GM23338 (cell line): ENCODE results near the gene ICAM1. TPM values are rescaled to one million over a fixed set of nuclear protein-coding genes. Genes with fewer than 3 reads are reported as not detected.
A peak's percentile ranks its signal among the peaks of the same experiment; 100 is the strongest.

Experiments
- ATAC-seq: fragments of 200-7000 bp; cut with Tn5 transposase; 3 replicates; pipeline ENCODE4 v1.9.1; 2020
- DNase-seq: peaks from one replicate; pipeline ENCODE4 v3.0.0-alpha.2; 2015; ENCODE audit warnings: low spot score
- H2AFZ ChIP-seq: fragments of 200-600 bp; sonication (generic); 2 replicates; pipeline ENCODE4 v1.8.0; 2016; ENCODE audit warnings: antibody characterized with exemption, mild to moderate bottlenecking, moderate library complexity
- H3F3A ChIP-seq: fragments of 200-600 bp; sonication (generic); replicated peaks from 2 replicates; pipeline ENCODE4 v1.8.0; 2017; ENCODE audit warnings: antibody characterized with exemption, mixed run types, low read depth
- H3K27ac ChIP-seq: fragments of 200-600 bp; sonication (generic); 2 replicates; pipeline ENCODE4 v1.6.1; 2016; ENCODE audit warnings: low read depth
- H3K27me3 ChIP-seq: fragments of 200-600 bp; sonication (generic); 2 replicates; pipeline ENCODE4 v1.8.0; 2016; ENCODE audit warnings: mild to moderate bottlenecking, mixed run types, moderate library complexity; ENCODE audit not compliant: insufficient read depth
- H3K36me3 ChIP-seq: fragments of 200-600 bp; sonication (generic); 2 replicates; pipeline ENCODE4 v1.8.0; 2016; ENCODE audit warnings: mild to moderate bottlenecking; ENCODE audit not compliant: insufficient read depth
- H3K4me1 ChIP-seq: fragments of 200-600 bp; sonication (generic); 2 replicates; pipeline ENCODE4 v1.8.0; 2016; ENCODE audit warnings: mild to moderate bottlenecking, moderate library complexity; ENCODE audit not compliant: insufficient read depth
- H3K4me2 ChIP-seq: fragments of 200-600 bp; sonication (generic); 2 replicates; pipeline ENCODE4 v1.7.1; 2017; ENCODE audit warnings: mixed run types
- H3K4me3 ChIP-seq: fragments of 200-600 bp; sonication (generic); 2 replicates; pipeline ENCODE4 v1.6.1; 2016; ENCODE audit warnings: mixed run types
- H3K79me2 ChIP-seq: fragments of 200-600 bp; sonication (generic); replicated peaks from 2 replicates; pipeline ENCODE4 v1.8.0; 2017; ENCODE audit warnings: mild to moderate bottlenecking; ENCODE audit not compliant: insufficient read depth
- H3K9me2 ChIP-seq: fragments of 200-600 bp; sonication (generic); 2 replicates; pipeline ENCODE4 v1.8.0; 2017; ENCODE audit not compliant: insufficient read depth
- H4K20me1 ChIP-seq: fragments of 200-600 bp; sonication (generic); replicated peaks from 2 replicates; pipeline ENCODE4 v1.8.0; 2017; ENCODE audit warnings: mild to moderate bottlenecking; ENCODE audit not compliant: insufficient read depth
- H3K27ac Mint-ChIP-seq: 2 replicates; pipeline ENCODE4 v1.8.0; 2020; ENCODE audit warnings: inconsistent platforms, mild to moderate bottlenecking, moderate library complexity, mixed read lengths
- H3K27me3 Mint-ChIP-seq: 3 replicates; pipeline ENCODE4 v1.8.0; 2022; ENCODE audit warnings: low read depth, mild to moderate bottlenecking, moderate library complexity, mixed read lengths, inconsistent platforms; ENCODE audit not compliant: insufficient read depth, poor library complexity
- H3K36me3 Mint-ChIP-seq: 3 replicates; pipeline ENCODE4 v1.8.0; 2021; ENCODE audit warnings: low read depth, mild to moderate bottlenecking, inconsistent platforms, moderate library complexity, mixed read lengths
- H3K4me1 Mint-ChIP-seq: 3 replicates; pipeline ENCODE4 v1.8.0; 2020; ENCODE audit warnings: mild to moderate bottlenecking, inconsistent platforms, mixed read lengths
- H3K4me3 Mint-ChIP-seq: 3 replicates; pipeline ENCODE4 v1.8.0; 2021; ENCODE audit warnings: moderate library complexity, mild to moderate bottlenecking, inconsistent platforms, mixed read lengths
- H3K9me3 Mint-ChIP-seq: 3 replicates; pipeline ENCODE4 v1.8.0; 2020; ENCODE audit warnings: moderate library complexity, mild to moderate bottlenecking, inconsistent platforms, mixed read lengths
- CREB1 ChIP-seq: fragments of 250-450 bp; sonication (Bioruptor Pico); IDR thresholded peaks from 2 replicates; pipeline ENCODE4 v1.5.0; 2020; ENCODE audit warnings: low read depth, mild to moderate bottlenecking, moderate library complexity
- EZH2phosphoT487 ChIP-seq: fragments of 200-600 bp; sonication (generic); IDR thresholded peaks from one replicate; pipeline ENCODE4 v1.8.1; 2018; ENCODE audit warnings: antibody characterized with exemption; ENCODE audit not compliant: unreplicated experiment
- POLR2AphosphoS5 ChIP-seq: IDR thresholded peaks from 2 replicates; pipeline ENCODE4 v1.6.1; 2016; ENCODE audit warnings: antibody characterized with exemption, low read depth
- STAT1 ChIP-seq: IDR thresholded peaks from one replicate; pipeline ENCODE4 v1.6.1; 2016; ENCODE audit warnings: antibody characterized with exemption; ENCODE audit not compliant: unreplicated experiment
- ZNF114 ChIP-seq: fragments of 250-450 bp; sonication (Bioruptor Pico); IDR thresholded peaks from 2 replicates; pipeline ENCODE4 v1.5.0; 2020; ENCODE audit warnings: mild to moderate bottlenecking, moderate library complexity
- polyA plus RNA-seq: library from polyadenylated mRNA; unstranded; fragments of >200 nt; fragmentation: Nextera tagmentation; extraction: Ambion mirVana; gene quantifications from 2 replicates; pipeline ENCODE4 v1.2.1, GENCODE V29; 2016
- total RNA-seq: library from RNA; depleted of rRNA; stranded (reverse); fragments of >200 nt; shearing (Covaris generic); gene quantifications from 2 replicates; pipeline ENCODE4 v1.2.3, GENCODE V29; 2014
- TF ChIP-seq, protein P1 (sequence below), 2 experiments: fragments of 200-600 bp in 1 of 2; sonication (generic) in 1 of 2; conservative IDR thresholded peaks; 2 replicates each; pipeline versions ENCODE4 v1.5.1 to v1.6.1; 2016 to 2017; ENCODE audit warnings: antibody characterized with exemption in 2 of 2, low read depth in 2 of 2, mild to moderate bottlenecking in 2 of 2, moderate library complexity in 1 of 2
- TF ChIP-seq, protein P2 (sequence below): IDR thresholded peaks from one replicate; pipeline ENCODE4 v1.6.1; 2018; ENCODE audit warnings: antibody characterized with exemption; ENCODE audit not compliant: unreplicated experiment
- TF ChIP-seq, protein P3 (sequence below): IDR thresholded peaks from 2 replicates; pipeline ENCODE4 v1.6.1; 2016; ENCODE audit warnings: antibody characterized with exemption

ICAM1 gene
- total and polyA plus RNA-seq, 2 experiments from 2014 or later = 1.6 to 3.5 TPM

DNA sequence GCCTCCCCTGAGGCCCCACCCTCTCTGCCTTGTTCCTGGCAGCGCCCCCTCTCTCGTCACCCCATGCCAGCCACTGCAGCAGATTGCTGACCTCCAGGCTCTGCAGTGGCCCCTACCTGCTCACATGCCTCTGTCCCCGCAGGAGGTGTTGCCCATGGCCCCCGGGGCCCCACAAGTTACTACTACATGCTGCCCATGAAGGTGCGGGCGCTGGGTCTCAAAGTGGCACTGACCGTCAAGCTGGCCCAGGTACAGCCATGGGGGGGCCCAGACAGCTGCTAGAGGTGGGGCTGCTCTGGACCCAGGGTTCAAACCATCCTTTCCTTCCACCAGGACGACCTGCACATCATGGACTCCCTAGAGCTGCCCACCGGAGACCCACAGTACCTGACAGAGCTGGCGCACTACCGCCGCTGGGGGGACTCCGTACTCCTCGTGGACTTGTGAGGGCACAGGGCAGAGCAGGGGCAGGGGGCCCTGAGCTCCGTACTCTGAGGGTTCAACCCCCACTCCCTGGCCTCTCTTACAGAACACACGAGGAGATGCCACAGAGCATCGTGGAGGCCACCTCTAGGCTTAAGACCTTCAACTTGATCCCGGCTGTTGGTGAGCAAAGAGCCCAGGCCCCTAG lies 12.7 kb upstream of the ICAM1 start:
- no peak overlapping the region for H3K4me3 Mint-ChIP-seq
- Histone ChIP-seq H2AFZ (no peak overlapping the region), H4K20me1 (peaks cover 6% of the 10 kb centered on the region; the same call in 1 of the 2 replicates), H3K27ac (no peak overlapping the region), H3K79me2 (peaks cover 3% of the 10 kb centered on the region; the same call in 1 of the 2 replicates), H3K4me1 (no peaks in the 10 kb centered on the region), H3K36me3 (peaks cover 10% of the 10 kb centered on the region), H3K27me3 (no peaks in the 10 kb centered on the region), H3K9me2 (no peaks in the 10 kb centered on the region), H3F3A (peaks cover 3% of the 10 kb centered on the region), H3K4me3 (no peak overlapping the region), H3K4me2 (no peak overlapping the region)
- H3K9me3 Mint-ChIP-seq = no peaks in the 10 kb centered on the region; the same call in 2 of the 3 replicates
- no peak overlapping the region for H3K27ac Mint-ChIP-seq
- no peak for ATAC-seq
- H3K27me3 Mint-ChIP-seq = peaks cover 5% of the 10 kb centered on the region
- DNase-seq = no peak
- no peaks in the 10 kb centered on the region for H3K4me1 Mint-ChIP-seq
- TF ChIP-seq POLR2AphosphoS5 (no peak), CREB1 (no peak), STAT1 (no peak), EZH2phosphoT487 (no peak)
- peaks cover 48% of the 10 kb centered on the region for H3K36me3 Mint-ChIP-seq

DNA sequence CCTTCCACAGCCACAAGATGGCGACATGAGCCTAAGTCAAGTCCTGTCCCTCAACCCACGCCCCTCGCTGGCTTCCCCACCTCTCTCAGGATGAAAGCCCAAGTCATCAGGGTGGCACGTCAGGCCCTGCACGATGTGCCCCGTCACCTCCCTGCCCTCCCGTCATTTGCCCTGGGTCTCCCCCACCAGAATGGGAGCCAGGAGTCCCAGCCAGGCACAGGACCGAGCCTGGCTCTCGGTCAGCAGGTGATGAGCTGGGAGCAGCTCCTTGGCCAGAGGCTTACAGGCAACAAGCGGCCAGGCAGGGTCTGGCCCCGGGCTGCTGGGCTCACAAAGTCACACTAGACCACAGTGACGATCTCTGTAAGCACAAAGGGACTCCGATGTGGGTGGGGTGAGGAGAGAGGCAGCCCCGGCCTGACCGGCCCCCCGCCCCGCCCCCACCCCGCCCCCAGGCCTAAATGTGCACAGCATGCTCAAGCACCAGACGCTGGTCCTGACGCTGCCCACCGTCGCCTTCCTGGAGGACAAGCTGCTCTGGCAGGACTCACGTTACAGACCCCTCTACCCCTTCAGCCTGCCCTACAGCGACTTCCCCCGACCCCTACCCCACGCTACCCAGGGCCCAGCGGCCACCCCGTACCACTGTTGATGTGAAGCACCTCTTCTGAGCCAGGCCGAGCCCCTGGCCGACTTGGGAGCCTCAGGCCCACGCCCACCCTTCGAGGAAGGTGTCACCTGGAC lies 11.6 kb upstream of the ICAM1 start:
- Histone ChIP-seq H3K4me1 (no peaks in the 10 kb centered on the region), H2AFZ (no peak overlapping the region), H4K20me1 (peaks cover 1% of the 10 kb centered on the region; the same call in 1 of the 2 replicates), H3K4me3 (no peak overlapping the region), H3F3A (peaks cover 3% of the 10 kb centered on the region), H3K36me3 (peaks cover 10% of the 10 kb centered on the region), H3K27me3 (no peaks in the 10 kb centered on the region), H3K9me2 (no peaks in the 10 kb centered on the region), H3K4me2 (no peak overlapping the region), H3K79me2 (no peaks in the 10 kb centered on the region), H3K27ac (no peak overlapping the region)
- peak; percentile 92 for ATAC-seq
- H3K36me3 Mint-ChIP-seq = peaks cover 40% of the 10 kb centered on the region
- no peak overlapping the region for H3K4me3 Mint-ChIP-seq
- no peak for TF ChIP-seq EZH2phosphoT487
- TF ChIP-seq, protein P1, sequence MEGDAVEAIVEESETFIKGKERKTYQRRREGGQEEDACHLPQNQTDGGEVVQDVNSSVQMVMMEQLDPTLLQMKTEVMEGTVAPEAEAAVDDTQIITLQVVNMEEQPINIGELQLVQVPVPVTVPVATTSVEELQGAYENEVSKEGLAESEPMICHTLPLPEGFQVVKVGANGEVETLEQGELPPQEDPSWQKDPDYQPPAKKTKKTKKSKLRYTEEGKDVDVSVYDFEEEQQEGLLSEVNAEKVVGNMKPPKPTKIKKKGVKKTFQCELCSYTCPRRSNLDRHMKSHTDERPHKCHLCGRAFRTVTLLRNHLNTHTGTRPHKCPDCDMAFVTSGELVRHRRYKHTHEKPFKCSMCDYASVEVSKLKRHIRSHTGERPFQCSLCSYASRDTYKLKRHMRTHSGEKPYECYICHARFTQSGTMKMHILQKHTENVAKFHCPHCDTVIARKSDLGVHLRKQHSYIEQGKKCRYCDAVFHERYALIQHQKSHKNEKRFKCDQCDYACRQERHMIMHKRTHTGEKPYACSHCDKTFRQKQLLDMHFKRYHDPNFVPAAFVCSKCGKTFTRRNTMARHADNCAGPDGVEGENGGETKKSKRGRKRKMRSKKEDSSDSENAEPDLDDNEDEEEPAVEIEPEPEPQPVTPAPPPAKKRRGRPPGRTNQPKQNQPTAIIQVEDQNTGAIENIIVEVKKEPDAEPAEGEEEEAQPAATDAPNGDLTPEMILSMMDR (conservative IDR thresholded peaks at IDR 0.05; ENCODE audit: low read depth in 2 of 2) = peak; percentile 72 to 87
- H3K27ac Mint-ChIP-seq = no peak overlapping the region
- no peaks in the 10 kb centered on the region for H3K4me1 Mint-ChIP-seq
- DNase-seq = peak; percentile 98
- H3K9me3 Mint-ChIP-seq = no peaks in the 10 kb centered on the region
- H3K27me3 Mint-ChIP-seq = peaks cover 6% of the 10 kb centered on the region

DNA sequence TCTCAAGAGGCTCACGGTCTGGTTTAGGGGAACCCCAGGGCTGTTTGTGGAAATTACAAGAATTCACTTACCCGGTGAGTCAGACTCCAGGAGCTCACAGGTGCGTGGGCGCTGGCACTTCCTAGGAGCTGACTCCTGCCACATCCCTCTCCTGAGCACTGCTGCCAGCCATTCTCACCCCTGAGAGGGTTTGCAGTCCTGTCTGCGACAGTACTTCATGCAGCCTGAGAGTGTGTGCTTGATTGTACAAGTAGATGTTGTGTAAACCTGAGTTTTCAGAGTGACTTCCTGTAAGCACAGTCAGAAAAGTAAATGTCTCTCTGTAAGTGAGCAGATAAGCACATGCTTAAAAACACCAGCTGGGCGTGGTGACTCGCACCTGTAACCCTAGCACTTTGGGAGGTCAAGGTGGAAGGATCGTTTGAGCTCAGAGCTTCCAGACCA lies 10.8 kb upstream of the ICAM1 start:
- no peaks in the 10 kb centered on the region for H3K79me2 ChIP-seq
- H3K4me3 Mint-ChIP-seq = no peak overlapping the region
- DNase-seq (no peak), ATAC-seq (no peak)
- H3K4me1 ChIP-seq = no peaks in the 10 kb centered on the region
- H3K27ac ChIP-seq = no peak overlapping the region
- H3K4me2 ChIP-seq = no peak overlapping the region
- no peaks in the 10 kb centered on the region; the same call in 1 of the 2 replicates for H4K20me1 ChIP-seq
- H3F3A ChIP-seq = peaks cover 3% of the 10 kb centered on the region
- H3K36me3 ChIP-seq = peaks cover 6% of the 10 kb centered on the region
- no peak overlapping the region for H3K4me3 ChIP-seq
- no peak overlapping the region for H3K27ac Mint-ChIP-seq
- no peaks in the 10 kb centered on the region for H3K27me3 ChIP-seq
- H3K4me1 Mint-ChIP-seq = no peaks in the 10 kb centered on the region
- no peak overlapping the region for H2AFZ ChIP-seq
- H3K27me3 Mint-ChIP-seq = peaks cover 5% of the 10 kb centered on the region
- H3K36me3 Mint-ChIP-seq = peaks cover 33% of the 10 kb centered on the region
- H3K9me2 ChIP-seq = no peaks in the 10 kb centered on the region
- H3K9me3 Mint-ChIP-seq = no peaks in the 10 kb centered on the region
- TF ChIP-seq EZH2phosphoT487 (no peak), STAT1 (no peak), ZNF114 (CRISPR knock-in tag) (no peak)
- TF ChIP-seq, protein P2, sequence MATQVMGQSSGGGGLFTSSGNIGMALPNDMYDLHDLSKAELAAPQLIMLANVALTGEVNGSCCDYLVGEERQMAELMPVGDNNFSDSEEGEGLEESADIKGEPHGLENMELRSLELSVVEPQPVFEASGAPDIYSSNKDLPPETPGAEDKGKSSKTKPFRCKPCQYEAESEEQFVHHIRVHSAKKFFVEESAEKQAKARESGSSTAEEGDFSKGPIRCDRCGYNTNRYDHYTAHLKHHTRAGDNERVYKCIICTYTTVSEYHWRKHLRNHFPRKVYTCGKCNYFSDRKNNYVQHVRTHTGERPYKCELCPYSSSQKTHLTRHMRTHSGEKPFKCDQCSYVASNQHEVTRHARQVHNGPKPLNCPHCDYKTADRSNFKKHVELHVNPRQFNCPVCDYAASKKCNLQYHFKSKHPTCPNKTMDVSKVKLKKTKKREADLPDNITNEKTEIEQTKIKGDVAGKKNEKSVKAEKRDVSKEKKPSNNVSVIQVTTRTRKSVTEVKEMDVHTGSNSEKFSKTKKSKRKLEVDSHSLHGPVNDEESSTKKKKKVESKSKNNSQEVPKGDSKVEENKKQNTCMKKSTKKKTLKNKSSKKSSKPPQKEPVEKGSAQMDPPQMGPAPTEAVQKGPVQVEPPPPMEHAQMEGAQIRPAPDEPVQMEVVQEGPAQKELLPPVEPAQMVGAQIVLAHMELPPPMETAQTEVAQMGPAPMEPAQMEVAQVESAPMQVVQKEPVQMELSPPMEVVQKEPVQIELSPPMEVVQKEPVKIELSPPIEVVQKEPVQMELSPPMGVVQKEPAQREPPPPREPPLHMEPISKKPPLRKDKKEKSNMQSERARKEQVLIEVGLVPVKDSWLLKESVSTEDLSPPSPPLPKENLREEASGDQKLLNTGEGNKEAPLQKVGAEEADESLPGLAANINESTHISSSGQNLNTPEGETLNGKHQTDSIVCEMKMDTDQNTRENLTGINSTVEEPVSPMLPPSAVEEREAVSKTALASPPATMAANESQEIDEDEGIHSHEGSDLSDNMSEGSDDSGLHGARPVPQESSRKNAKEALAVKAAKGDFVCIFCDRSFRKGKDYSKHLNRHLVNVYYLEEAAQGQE = no peak
- TF ChIP-seq, protein P3, sequence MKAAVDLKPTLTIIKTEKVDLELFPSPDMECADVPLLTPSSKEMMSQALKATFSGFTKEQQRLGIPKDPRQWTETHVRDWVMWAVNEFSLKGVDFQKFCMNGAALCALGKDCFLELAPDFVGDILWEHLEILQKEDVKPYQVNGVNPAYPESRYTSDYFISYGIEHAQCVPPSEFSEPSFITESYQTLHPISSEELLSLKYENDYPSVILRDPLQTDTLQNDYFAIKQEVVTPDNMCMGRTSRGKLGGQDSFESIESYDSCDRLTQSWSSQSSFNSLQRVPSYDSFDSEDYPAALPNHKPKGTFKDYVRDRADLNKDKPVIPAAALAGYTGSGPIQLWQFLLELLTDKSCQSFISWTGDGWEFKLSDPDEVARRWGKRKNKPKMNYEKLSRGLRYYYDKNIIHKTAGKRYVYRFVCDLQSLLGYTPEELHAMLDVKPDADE = no peak
- TF ChIP-seq, protein P1 (conservative IDR thresholded peaks at IDR 0.05; ENCODE audit: low read depth in 2 of 2) = no peak
